ENCODE results near the gene NFIC. TPM values are rescaled to one million over a fixed set of nuclear protein-coding genes. Genes with fewer than 3 reads are reported as not detected.

Gene NFIC
- polyA plus RNA-seq, 1 donor from 2014 or later, result 0.24 TPM

DNA sequence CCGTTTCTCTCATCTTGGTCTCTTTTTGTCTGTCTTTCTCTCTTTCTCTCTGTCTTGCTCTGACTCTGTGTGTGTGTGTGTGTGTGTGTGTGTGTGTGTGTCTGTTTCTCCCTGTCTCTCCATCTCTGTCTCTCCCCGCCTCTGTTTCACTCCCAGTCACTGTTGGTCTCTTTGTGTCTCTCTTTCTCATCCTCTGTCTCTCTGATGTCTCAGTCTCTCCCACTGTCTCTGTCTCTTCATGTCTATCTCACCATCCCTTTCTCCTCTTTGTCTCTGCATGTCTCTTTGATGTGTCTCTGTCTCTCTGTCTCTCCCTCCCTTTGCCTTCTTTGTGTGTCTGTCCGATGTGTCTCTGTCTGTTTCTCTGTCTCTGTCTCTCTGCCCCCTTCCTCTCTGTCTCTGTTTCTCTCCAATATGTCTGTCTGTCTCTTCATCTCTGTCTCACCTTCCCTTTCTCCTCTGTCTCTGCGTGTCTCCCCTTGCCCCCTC, 2.5 kb downstream of the NFIC start:
- no peaks in the 10 kb centered on the region for H3F3A ChIP-seq (ENCODE audit: insufficient read depth, low read length, poor library complexity, severe bottlenecking)
- no peaks in the 10 kb centered on the region for H3K79me2 ChIP-seq (replicated peaks; ENCODE audit: insufficient read depth, low read length)
- H3K27me3 ChIP-seq (ENCODE audit: insufficient read depth, low read depth, low read length), result peaks cover 77% of the 10 kb centered on the region
- H3K27ac ChIP-seq (ENCODE audit: low read length), result no peak overlapping the region
- H3K4me3 ChIP-seq (ENCODE audit: low read length), result no peak overlapping the region
- H3K4me2 ChIP-seq (ENCODE audit: low read length), result no peak overlapping the region
- H4K20me1 ChIP-seq (ENCODE audit: insufficient read depth), result peaks cover 16% of the 10 kb centered on the region
- no peak overlapping the region for H3K9ac ChIP-seq (ENCODE audit: low read length)
- H3K9me2 ChIP-seq (ENCODE audit: insufficient read depth, low read length), result no peaks in the 10 kb centered on the region
- no peaks in the 10 kb centered on the region for H3K36me3 ChIP-seq (ENCODE audit: insufficient read depth, low read length)
- no peaks in the 10 kb centered on the region for H3K9me3 ChIP-seq (ENCODE audit: low read length)
- TF ChIP-seq POLR2AphosphoS5 (IDR thresholded peaks at IDR 0.05) (no peak), TAF1 (IDR thresholded peaks at IDR 0.05; ENCODE audit: low read depth) (no peak), MXI1 (conservative IDR thresholded peaks at IDR 0.05; ENCODE audit: poor library complexity, severe bottlenecking) (no peak), SMC3 (conservative IDR thresholded peaks at IDR 0.05; ENCODE audit: poor library complexity) (no peak), EZH2 (IDR thresholded peaks at IDR 0.05; ENCODE audit: borderline replicate concordance, insufficient read depth, low read length, poor library complexity, severe bottlenecking) (no peak), EP300 (conservative IDR thresholded peaks at IDR 0.05; ENCODE audit: poor library complexity, severe bottlenecking) (no peak), RAD21 (conservative IDR thresholded peaks at IDR 0.05) (no peak)
- TF ChIP-seq, protein P1, sequence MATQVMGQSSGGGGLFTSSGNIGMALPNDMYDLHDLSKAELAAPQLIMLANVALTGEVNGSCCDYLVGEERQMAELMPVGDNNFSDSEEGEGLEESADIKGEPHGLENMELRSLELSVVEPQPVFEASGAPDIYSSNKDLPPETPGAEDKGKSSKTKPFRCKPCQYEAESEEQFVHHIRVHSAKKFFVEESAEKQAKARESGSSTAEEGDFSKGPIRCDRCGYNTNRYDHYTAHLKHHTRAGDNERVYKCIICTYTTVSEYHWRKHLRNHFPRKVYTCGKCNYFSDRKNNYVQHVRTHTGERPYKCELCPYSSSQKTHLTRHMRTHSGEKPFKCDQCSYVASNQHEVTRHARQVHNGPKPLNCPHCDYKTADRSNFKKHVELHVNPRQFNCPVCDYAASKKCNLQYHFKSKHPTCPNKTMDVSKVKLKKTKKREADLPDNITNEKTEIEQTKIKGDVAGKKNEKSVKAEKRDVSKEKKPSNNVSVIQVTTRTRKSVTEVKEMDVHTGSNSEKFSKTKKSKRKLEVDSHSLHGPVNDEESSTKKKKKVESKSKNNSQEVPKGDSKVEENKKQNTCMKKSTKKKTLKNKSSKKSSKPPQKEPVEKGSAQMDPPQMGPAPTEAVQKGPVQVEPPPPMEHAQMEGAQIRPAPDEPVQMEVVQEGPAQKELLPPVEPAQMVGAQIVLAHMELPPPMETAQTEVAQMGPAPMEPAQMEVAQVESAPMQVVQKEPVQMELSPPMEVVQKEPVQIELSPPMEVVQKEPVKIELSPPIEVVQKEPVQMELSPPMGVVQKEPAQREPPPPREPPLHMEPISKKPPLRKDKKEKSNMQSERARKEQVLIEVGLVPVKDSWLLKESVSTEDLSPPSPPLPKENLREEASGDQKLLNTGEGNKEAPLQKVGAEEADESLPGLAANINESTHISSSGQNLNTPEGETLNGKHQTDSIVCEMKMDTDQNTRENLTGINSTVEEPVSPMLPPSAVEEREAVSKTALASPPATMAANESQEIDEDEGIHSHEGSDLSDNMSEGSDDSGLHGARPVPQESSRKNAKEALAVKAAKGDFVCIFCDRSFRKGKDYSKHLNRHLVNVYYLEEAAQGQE (IDR thresholded peaks at IDR 0.05; ENCODE audit: borderline replicate concordance), result no peak
- TF ChIP-seq, protein P2, sequence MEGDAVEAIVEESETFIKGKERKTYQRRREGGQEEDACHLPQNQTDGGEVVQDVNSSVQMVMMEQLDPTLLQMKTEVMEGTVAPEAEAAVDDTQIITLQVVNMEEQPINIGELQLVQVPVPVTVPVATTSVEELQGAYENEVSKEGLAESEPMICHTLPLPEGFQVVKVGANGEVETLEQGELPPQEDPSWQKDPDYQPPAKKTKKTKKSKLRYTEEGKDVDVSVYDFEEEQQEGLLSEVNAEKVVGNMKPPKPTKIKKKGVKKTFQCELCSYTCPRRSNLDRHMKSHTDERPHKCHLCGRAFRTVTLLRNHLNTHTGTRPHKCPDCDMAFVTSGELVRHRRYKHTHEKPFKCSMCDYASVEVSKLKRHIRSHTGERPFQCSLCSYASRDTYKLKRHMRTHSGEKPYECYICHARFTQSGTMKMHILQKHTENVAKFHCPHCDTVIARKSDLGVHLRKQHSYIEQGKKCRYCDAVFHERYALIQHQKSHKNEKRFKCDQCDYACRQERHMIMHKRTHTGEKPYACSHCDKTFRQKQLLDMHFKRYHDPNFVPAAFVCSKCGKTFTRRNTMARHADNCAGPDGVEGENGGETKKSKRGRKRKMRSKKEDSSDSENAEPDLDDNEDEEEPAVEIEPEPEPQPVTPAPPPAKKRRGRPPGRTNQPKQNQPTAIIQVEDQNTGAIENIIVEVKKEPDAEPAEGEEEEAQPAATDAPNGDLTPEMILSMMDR (IDR thresholded peaks at IDR 0.05; ENCODE audit: poor library complexity, severe bottlenecking), result no peak
- H2AFZ ChIP-seq (ENCODE audit: low read depth, low read length), result no peak overlapping the region

DNA sequence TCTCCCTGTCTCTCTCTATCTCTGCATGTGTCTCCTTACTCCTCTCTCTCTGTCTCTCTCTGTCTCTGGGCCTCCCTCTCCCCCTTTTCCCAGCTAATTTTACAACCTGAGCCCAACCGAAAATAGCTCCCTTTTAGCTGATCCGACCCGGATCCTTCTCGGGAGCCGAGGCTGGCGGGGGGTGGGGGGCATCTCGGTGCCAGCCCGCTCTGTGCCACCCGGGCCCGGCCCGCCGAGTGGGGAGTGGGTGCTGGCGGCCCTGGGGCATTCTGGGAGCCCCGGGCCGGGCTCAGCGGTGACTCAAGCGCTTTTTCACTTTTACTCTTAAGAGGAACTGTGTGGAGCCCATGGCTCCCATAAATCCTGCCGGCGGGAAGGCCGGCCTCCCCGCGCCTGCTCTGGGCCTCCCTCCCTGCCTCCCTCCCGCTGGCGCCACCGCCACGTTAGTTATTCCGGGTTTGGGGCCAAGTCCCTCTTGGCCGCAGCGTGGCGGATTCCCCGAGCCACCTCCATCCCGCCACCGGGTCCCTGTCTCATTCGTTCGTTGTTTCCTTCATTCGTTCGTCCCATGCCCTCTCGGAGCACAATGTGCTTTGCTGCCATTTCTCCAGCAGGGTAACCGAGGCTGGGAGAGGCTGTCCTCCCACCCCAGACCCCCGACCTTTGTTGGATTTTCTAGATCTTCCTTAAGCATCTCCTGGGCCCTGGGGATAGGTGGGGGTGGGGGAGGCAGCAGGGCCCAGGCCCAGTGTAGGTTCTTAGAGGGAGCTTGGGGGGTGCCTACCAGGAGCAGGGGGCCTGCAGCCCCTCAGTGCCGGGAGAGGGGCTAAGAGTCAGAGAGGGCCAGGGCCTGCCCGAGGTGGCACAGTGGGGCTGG, 3.2 kb downstream of the NFIC start:
- Histone ChIP-seq H3K4me3 (ENCODE audit: low read length) (no peak overlapping the region), H2AFZ (ENCODE audit: low read depth, low read length) (no peak overlapping the region), H3K9ac (ENCODE audit: low read length) (no peak overlapping the region), H3F3A (ENCODE audit: insufficient read depth, low read length, poor library complexity, severe bottlenecking) (no peaks in the 10 kb centered on the region), H4K20me1 (ENCODE audit: insufficient read depth) (peaks cover 15% of the 10 kb centered on the region), H3K79me2 (replicated peaks; ENCODE audit: insufficient read depth, low read length) (no peaks in the 10 kb centered on the region), H3K27me3 (ENCODE audit: insufficient read depth, low read depth, low read length) (peaks cover 70% of the 10 kb centered on the region), H3K36me3 (ENCODE audit: insufficient read depth, low read length) (no peaks in the 10 kb centered on the region), H3K9me3 (ENCODE audit: low read length) (no peaks in the 10 kb centered on the region), H3K4me2 (ENCODE audit: low read length) (no peak overlapping the region), H3K9me2 (ENCODE audit: insufficient read depth, low read length) (no peaks in the 10 kb centered on the region), H3K27ac (ENCODE audit: low read length) (no peak overlapping the region)
- TF ChIP-seq RAD21 (conservative IDR thresholded peaks at IDR 0.05) (no peak), MXI1 (conservative IDR thresholded peaks at IDR 0.05; ENCODE audit: poor library complexity, severe bottlenecking) (no peak), TAF1 (IDR thresholded peaks at IDR 0.05; ENCODE audit: low read depth) (no peak), POLR2AphosphoS5 (IDR thresholded peaks at IDR 0.05) (no peak), SMC3 (conservative IDR thresholded peaks at IDR 0.05; ENCODE audit: poor library complexity) (no peak), EP300 (conservative IDR thresholded peaks at IDR 0.05; ENCODE audit: poor library complexity, severe bottlenecking) (no peak), EZH2 (IDR thresholded peaks at IDR 0.05; ENCODE audit: borderline replicate concordance, insufficient read depth, low read length, poor library complexity, severe bottlenecking) (no peak)
- TF ChIP-seq, protein P2 (IDR thresholded peaks at IDR 0.05; ENCODE audit: poor library complexity, severe bottlenecking), result no peak
- TF ChIP-seq, protein P1 (IDR thresholded peaks at IDR 0.05; ENCODE audit: borderline replicate concordance), result no peak
